WTC11 (cell line): ENCODE results near the gene SLC7A4. TPM values are rescaled to one million over a fixed set of nuclear protein-coding genes. Genes with fewer than 3 reads are reported as not detected.
A peak's percentile ranks its signal among the peaks of the same experiment; 100 is the strongest.

Experiments used
- ATAC-seq: fragments of 200-7000 bp; cut with Tn5 transposase; 2 replicates; pipeline ENCODE4 v1.10.0; 2021; ENCODE audit warnings: mild to moderate bottlenecking, moderate library complexity
- CTCF ChIA-PET: fragments of 300-600 bp; sonication (Branson Sonifier 250); formaldehyde crosslinking; loops from one replicate; lab custom pipeline; 2021; ENCODE audit warnings: antibody characterized with exemption; lab: Charles Lee
- POLR2A ChIA-PET: fragments of 350-600 bp; sonication (Branson Sonifier 250); formaldehyde crosslinking; loops from one replicate; lab custom pipeline; 2021; ENCODE audit warnings: antibody characterized with exemption; lab: Charles Lee
- DNase-seq: peaks from one replicate; pipeline ENCODE4 v3.0.0; 2021; ENCODE audit warnings: low spot score
- H3K27ac Mint-ChIP-seq: 2 replicates; pipeline ENCODE4 v1.8.0; 2021; ENCODE audit warnings: mixed read lengths
- H3K27me3 Mint-ChIP-seq: 2 replicates; pipeline ENCODE4 v1.8.0; 2021; ENCODE audit warnings: low read depth, mild to moderate bottlenecking, moderate library complexity, mixed read lengths
- H3K36me3 Mint-ChIP-seq: 2 replicates; pipeline ENCODE4 v1.8.0; 2021; ENCODE audit warnings: mixed read lengths
- H3K4me1 Mint-ChIP-seq: 2 replicates; pipeline ENCODE4 v1.8.0; 2022; ENCODE audit warnings: mixed read lengths
- H3K4me3 Mint-ChIP-seq: 2 replicates; pipeline ENCODE4 v1.8.0; 2021; ENCODE audit warnings: mild to moderate bottlenecking, moderate library complexity, mixed read lengths
- H3K9me3 Mint-ChIP-seq: 2 replicates; pipeline ENCODE4 v1.8.0; 2021; ENCODE audit warnings: mixed read lengths
- ATF2 ChIP-seq: sonication (generic); formaldehyde crosslinking; IDR thresholded peaks from 2 replicates; pipeline ENCODE4 v1.8.1; 2022; ENCODE audit warnings: low read depth, missing genetic modification reagents, borderline replicate concordance
- ATF3 ChIP-seq: sonication (generic); formaldehyde crosslinking; conservative IDR thresholded peaks from 2 replicates; pipeline ENCODE4 v1.8.1; 2022; ENCODE audit warnings: mild to moderate bottlenecking, missing genetic modification reagents
- CBFB ChIP-seq: sonication (generic); formaldehyde crosslinking; IDR thresholded peaks from 2 replicates; pipeline ENCODE4 v1.8.1; 2022; ENCODE audit warnings: mild to moderate bottlenecking, low read depth, missing genetic modification reagents
- E2F4 ChIP-seq: sonication (generic); formaldehyde crosslinking; IDR thresholded peaks from 2 replicates; pipeline ENCODE4 v1.8.1; 2022; ENCODE audit warnings: low read depth, mild to moderate bottlenecking, moderate library complexity, missing genetic modification reagents, borderline replicate concordance
- ELF4 ChIP-seq: sonication (generic); formaldehyde crosslinking; IDR thresholded peaks from 2 replicates; pipeline ENCODE4 v1.8.1; 2022; ENCODE audit warnings: low read depth, mild to moderate bottlenecking, moderate library complexity, missing genetic modification reagents
- FOXP4 ChIP-seq: sonication (generic); formaldehyde crosslinking; IDR thresholded peaks from 2 replicates; pipeline ENCODE4 v1.8.0; 2022; ENCODE audit warnings: mild to moderate bottlenecking, missing genetic modification reagents
- GRHL2 ChIP-seq: fragments of 250-450 bp; sonication (Bioruptor Pico); IDR thresholded peaks from 2 replicates; pipeline ENCODE4 v1.8.0; 2022; ENCODE audit warnings: mild to moderate bottlenecking, moderate library complexity; ENCODE audit not compliant: insufficient replicate concordance, severe bottlenecking
- MYBL2 ChIP-seq: sonication (generic); formaldehyde crosslinking; IDR thresholded peaks from 2 replicates; pipeline ENCODE4 v1.8.1; 2023; ENCODE audit warnings: mild to moderate bottlenecking, moderate library complexity, missing genetic modification reagents
- NR3C1 ChIP-seq: sonication (generic); formaldehyde crosslinking; conservative IDR thresholded peaks from 2 replicates; pipeline ENCODE4 v1.8.1; 2023; ENCODE audit warnings: low read depth, mild to moderate bottlenecking, missing genetic modification reagents
- PRRX2 ChIP-seq: fragments of 250-450 bp; sonication (Bioruptor Pico); IDR thresholded peaks from 2 replicates; pipeline ENCODE4 v1.8.0; 2021; ENCODE audit warnings: mild to moderate bottlenecking
- RORB ChIP-seq: fragments of 250-450 bp; sonication (Bioruptor Pico); IDR thresholded peaks from 2 replicates; pipeline ENCODE4 v1.9.0; 2021; ENCODE audit warnings: mild to moderate bottlenecking
- SMAD3 ChIP-seq: sonication (generic); formaldehyde crosslinking; IDR thresholded peaks from 2 replicates; pipeline ENCODE4 v1.8.0; 2022; ENCODE audit warnings: missing genetic modification reagents, mild to moderate bottlenecking, borderline replicate concordance
- SOX15 ChIP-seq: fragments of 250-450 bp; sonication (Bioruptor Pico); IDR thresholded peaks from 2 replicates; pipeline ENCODE4 v1.9.0; 2021; ENCODE audit warnings: mild to moderate bottlenecking
- TEAD1 ChIP-seq: sonication (generic); formaldehyde crosslinking; IDR thresholded peaks from 2 replicates; pipeline ENCODE4 v1.8.0; 2022; ENCODE audit warnings: mild to moderate bottlenecking, missing genetic modification reagents
- ZNF263 ChIP-seq: sonication (generic); formaldehyde crosslinking; IDR thresholded peaks from 2 replicates; pipeline ENCODE4 v1.8.1; 2022; ENCODE audit warnings: low read depth, mild to moderate bottlenecking, moderate library complexity, missing genetic modification reagents
- ZNF281 ChIP-seq: sonication (generic); formaldehyde crosslinking; IDR thresholded peaks from 2 replicates; pipeline ENCODE4 v1.8.0; 2023; ENCODE audit warnings: mild to moderate bottlenecking, missing genetic modification reagents
- ZSCAN18 ChIP-seq: fragments of 250-450 bp; sonication (Bioruptor Pico); IDR thresholded peaks from 2 replicates; pipeline ENCODE4 v2.1.2; 2022; ENCODE audit warnings: mild to moderate bottlenecking, moderate library complexity
- total RNA-seq: library from RNA; stranded (reverse); gene quantifications from 3 replicates; pipeline ENCODE4 v1.2.3, GENCODE V29; 2021

SLC7A4 gene
- total RNA-seq, 1 experiment from 2014 or later = 0.37 TPM

- ATAC-seq (no peak), DNase-seq (no peak)
- TF ChIP-seq ELF4 (CRISPR knock-in tag) (no peak), RORB (CRISPR knock-in tag) (no peak), ZSCAN18 (CRISPR knock-in tag) (no peak), ZNF263 (CRISPR knock-in tag) (no peak), MYBL2 (no peak), PRRX2 (CRISPR knock-in tag) (no peak), ATF3 (CRISPR knock-in tag) (no peak), CBFB (CRISPR knock-in tag) (no peak), GRHL2 (CRISPR knock-in tag) (no peak)
- no peaks in the 10 kb centered on the region for H3K36me3 Mint-ChIP-seq
- POLR2A ChIA-PET = no interaction called here
- CTCF ChIA-PET = interaction anchor here (0.6 to 2.7 kb wide), 3 partner anchors 8 to 121 kb away, joined by 4 to 19 read pairs (median 5); no protein-coding TSS in a partner anchor
- peak overlapping the region; percentile 85 for H3K4me3 Mint-ChIP-seq
- no peaks in the 10 kb centered on the region for H3K9me3 Mint-ChIP-seq
- peaks cover 36% of the 10 kb centered on the region for H3K4me1 Mint-ChIP-seq
- no peak overlapping the region for H3K27ac Mint-ChIP-seq
- peaks cover 15% of the 10 kb centered on the region for H3K27me3 Mint-ChIP-seq
These were observed 19.6 kb downstream of the SLC7A4 start for GRCh38 chr22:21012446-21013407.

- DNase-seq (no peak), ATAC-seq (peak; percentile 43)
- POLR2A ChIA-PET = no interaction called here
- H3K27ac Mint-ChIP-seq = no peak overlapping the region; the same call in 1 of the 2 replicates
- CTCF ChIA-PET = interaction anchor here (0.6 to 2.2 kb wide), 6 partner anchors 11 to 125 kb away, joined by 3 to 12 read pairs (median 5); partner anchors contain the start of gene AIFM3
- no peaks in the 10 kb centered on the region for H3K36me3 Mint-ChIP-seq
- peaks cover 11% of the 10 kb centered on the region for H3K27me3 Mint-ChIP-seq
- peak overlapping the region; percentile 47 for H3K4me3 Mint-ChIP-seq
- no peaks in the 10 kb centered on the region for H3K9me3 Mint-ChIP-seq
- peaks cover 36% of the 10 kb centered on the region for H3K4me1 Mint-ChIP-seq
- TF ChIP-seq PRRX2 (CRISPR knock-in tag) (no peak), ATF3 (CRISPR knock-in tag) (no peak), NR3C1 (CRISPR knock-in tag) (no peak), ZNF281 (no peak), ATF2 (CRISPR knock-in tag) (no peak), FOXP4 (CRISPR knock-in tag) (no peak), TEAD1 (CRISPR knock-in tag) (peak; percentile 59; the same call in 1 of the 2 replicates), SOX15 (CRISPR knock-in tag) (no peak), SMAD3 (CRISPR knock-in tag) (no peak), E2F4 (CRISPR knock-in tag) (no peak)
These were observed 21.8 kb downstream of the SLC7A4 start for GRCh38 chr22:21010426-21011113.
